ENCODE measurements around the gene GPR137C. TPM values are rescaled to one million over a fixed set of nuclear protein-coding genes. Genes with fewer than 3 reads are reported as not detected.
A peak's percentile ranks its signal among the peaks of the same experiment; 100 is the strongest.

The GPR137C gene
- total RNA-seq, 1 donor from 2014 or later = 1.1 TPM

DNA sequence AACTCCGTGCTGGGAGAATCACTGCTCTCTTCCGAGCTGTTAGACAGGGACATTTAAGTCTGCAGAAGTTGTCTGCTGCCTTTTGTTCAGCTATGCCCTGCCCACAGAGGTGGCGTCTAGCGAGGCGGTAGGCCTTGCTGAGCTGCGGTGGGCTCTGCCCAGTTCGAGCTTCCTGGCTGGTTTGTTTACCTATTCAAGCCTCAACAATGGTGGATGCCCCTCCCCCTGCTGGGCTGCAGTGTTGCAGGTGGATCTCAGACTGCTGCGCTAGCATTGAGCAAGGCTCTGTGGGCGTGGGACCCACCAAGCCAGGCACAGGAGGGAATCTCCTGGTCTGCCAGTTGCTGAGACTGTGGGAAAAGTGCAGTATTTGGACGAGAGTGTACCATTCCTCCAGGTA lies 43.7 kb downstream of the GPR137C start:
- Histone ChIP-seq H3K4me1 (ENCODE audit: insufficient read depth, low read length) (no peaks in the 10 kb centered on the region), H3K9me3 (ENCODE audit: insufficient read depth, low read depth, low read length) (no peaks in the 10 kb centered on the region), H2AFZ (ENCODE audit: low read depth, low read length) (no peak overlapping the region), H3K9ac (ENCODE audit: low read length) (no peak overlapping the region), H3K4me3 (ENCODE audit: insufficient read depth, low read depth, low read length) (no peak overlapping the region), H3K79me2 (ENCODE audit: insufficient read depth, low read length) (no peaks in the 10 kb centered on the region), H4K20me1 (ENCODE audit: insufficient read depth, low read length) (no peaks in the 10 kb centered on the region), H3K4me2 (ENCODE audit: low read length) (no peak overlapping the region), H3K36me3 (ENCODE audit: insufficient read depth, low read length) (no peaks in the 10 kb centered on the region), H3K27ac (ENCODE audit: low read depth, low read length) (no peak overlapping the region), H3K27me3 (ENCODE audit: insufficient read depth, low read length) (no peaks in the 10 kb centered on the region)
- Mint-ChIP-seq H3K36me3 (ENCODE audit: low read depth, unreplicated experiment) (no peaks in the 10 kb centered on the region), H3K27me3 (ENCODE audit: low read depth, unreplicated experiment) (no peaks in the 10 kb centered on the region), H3K4me1 (ENCODE audit: low read depth, unreplicated experiment) (no peaks in the 10 kb centered on the region), H3K4me3 (ENCODE audit: unreplicated experiment) (no peak overlapping the region), H3K27ac (ENCODE audit: unreplicated experiment) (no peak overlapping the region), H3K9me3 (ENCODE audit: unreplicated experiment) (peaks cover 17% of the 10 kb centered on the region)
- TF ChIP-seq EZH2 (IDR thresholded peaks at IDR 0.05; ENCODE audit: insufficient read depth, low read length) = no peak
- TF ChIP-seq, protein P1, sequence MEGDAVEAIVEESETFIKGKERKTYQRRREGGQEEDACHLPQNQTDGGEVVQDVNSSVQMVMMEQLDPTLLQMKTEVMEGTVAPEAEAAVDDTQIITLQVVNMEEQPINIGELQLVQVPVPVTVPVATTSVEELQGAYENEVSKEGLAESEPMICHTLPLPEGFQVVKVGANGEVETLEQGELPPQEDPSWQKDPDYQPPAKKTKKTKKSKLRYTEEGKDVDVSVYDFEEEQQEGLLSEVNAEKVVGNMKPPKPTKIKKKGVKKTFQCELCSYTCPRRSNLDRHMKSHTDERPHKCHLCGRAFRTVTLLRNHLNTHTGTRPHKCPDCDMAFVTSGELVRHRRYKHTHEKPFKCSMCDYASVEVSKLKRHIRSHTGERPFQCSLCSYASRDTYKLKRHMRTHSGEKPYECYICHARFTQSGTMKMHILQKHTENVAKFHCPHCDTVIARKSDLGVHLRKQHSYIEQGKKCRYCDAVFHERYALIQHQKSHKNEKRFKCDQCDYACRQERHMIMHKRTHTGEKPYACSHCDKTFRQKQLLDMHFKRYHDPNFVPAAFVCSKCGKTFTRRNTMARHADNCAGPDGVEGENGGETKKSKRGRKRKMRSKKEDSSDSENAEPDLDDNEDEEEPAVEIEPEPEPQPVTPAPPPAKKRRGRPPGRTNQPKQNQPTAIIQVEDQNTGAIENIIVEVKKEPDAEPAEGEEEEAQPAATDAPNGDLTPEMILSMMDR (IDR thresholded peaks at IDR 0.05; ENCODE audit: insufficient read depth, low read depth, low read length) = no peak
- FAIRE-seq (no peak), DNase-seq (ENCODE audit: low read depth) (no peak)

DNA sequence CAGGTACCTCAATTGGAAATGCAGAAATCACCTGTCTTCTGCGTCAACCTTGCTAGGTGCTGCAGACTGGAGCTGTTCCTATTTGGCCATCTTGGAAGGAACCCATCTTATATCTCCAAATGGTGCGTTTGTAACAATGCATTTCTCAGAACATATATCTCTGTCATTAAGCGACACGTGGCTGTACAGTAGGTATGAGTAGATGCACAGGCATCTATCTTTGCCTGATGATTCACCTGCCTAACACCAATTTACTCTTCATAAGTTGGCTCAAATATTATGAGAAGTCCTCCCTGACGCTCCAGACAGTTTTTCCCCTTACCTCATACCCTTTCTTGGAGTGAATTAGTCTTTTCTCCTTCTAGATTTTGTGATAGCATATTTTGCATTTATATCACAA lies 44.2 kb downstream of the GPR137C start:
- Histone ChIP-seq H3K4me2 (ENCODE audit: low read length) (no peak overlapping the region), H3K27me3 (ENCODE audit: insufficient read depth, low read length) (no peaks in the 10 kb centered on the region), H3K9ac (ENCODE audit: low read length) (no peak overlapping the region), H3K4me3 (ENCODE audit: insufficient read depth, low read depth, low read length) (no peak overlapping the region), H2AFZ (ENCODE audit: low read depth, low read length) (no peak overlapping the region), H3K79me2 (ENCODE audit: insufficient read depth, low read length) (no peaks in the 10 kb centered on the region), H3K27ac (ENCODE audit: low read depth, low read length) (no peak overlapping the region), H3K36me3 (ENCODE audit: insufficient read depth, low read length) (no peaks in the 10 kb centered on the region), H3K9me3 (ENCODE audit: insufficient read depth, low read depth, low read length) (no peaks in the 10 kb centered on the region), H3K4me1 (ENCODE audit: insufficient read depth, low read length) (no peaks in the 10 kb centered on the region), H4K20me1 (ENCODE audit: insufficient read depth, low read length) (no peaks in the 10 kb centered on the region)
- no peak for FAIRE-seq
- no peaks in the 10 kb centered on the region for H3K36me3 Mint-ChIP-seq (ENCODE audit: low read depth, unreplicated experiment)
- H3K4me1 Mint-ChIP-seq (ENCODE audit: low read depth, unreplicated experiment) = no peaks in the 10 kb centered on the region
- H3K27me3 Mint-ChIP-seq (ENCODE audit: low read depth, unreplicated experiment) = no peaks in the 10 kb centered on the region
- no peak overlapping the region for H3K27ac Mint-ChIP-seq (ENCODE audit: unreplicated experiment)
- no peak for TF ChIP-seq EZH2 (IDR thresholded peaks at IDR 0.05; ENCODE audit: insufficient read depth, low read length)
- TF ChIP-seq, protein P1 (IDR thresholded peaks at IDR 0.05; ENCODE audit: insufficient read depth, low read depth, low read length) = no peak
- no peak overlapping the region for H3K4me3 Mint-ChIP-seq (ENCODE audit: unreplicated experiment)
- DNase-seq (ENCODE audit: low read depth) = peak; percentile 13
- peaks cover 17% of the 10 kb centered on the region for H3K9me3 Mint-ChIP-seq (ENCODE audit: unreplicated experiment)

DNA sequence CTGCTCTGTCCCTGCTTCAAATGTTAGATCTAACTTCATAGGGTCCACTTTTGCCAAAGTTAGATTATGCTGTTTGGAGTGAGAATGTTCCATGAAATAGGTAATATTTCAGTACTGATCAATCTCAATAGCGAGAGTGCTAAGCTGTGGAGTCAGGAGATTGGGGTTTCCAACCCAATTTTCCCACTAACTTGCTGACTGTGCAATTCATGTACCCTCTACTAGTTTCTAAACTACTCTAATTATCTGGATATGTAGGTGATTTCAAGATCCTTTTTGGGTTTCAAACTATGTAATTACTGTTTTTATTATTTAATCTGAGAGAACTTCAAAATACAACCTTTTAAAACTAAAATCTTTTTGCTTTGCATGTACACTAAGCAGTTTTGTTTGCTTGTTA lies 45.9 kb downstream of the GPR137C start:
- Histone ChIP-seq H3K27me3 (ENCODE audit: insufficient read depth, low read length) (no peaks in the 10 kb centered on the region), H3K4me1 (ENCODE audit: insufficient read depth, low read length) (no peaks in the 10 kb centered on the region), H3K36me3 (ENCODE audit: insufficient read depth, low read length) (no peaks in the 10 kb centered on the region), H3K4me3 (ENCODE audit: insufficient read depth, low read depth, low read length) (no peak overlapping the region), H3K27ac (ENCODE audit: low read depth, low read length) (no peak overlapping the region), H3K9me3 (ENCODE audit: insufficient read depth, low read depth, low read length) (no peaks in the 10 kb centered on the region), H4K20me1 (ENCODE audit: insufficient read depth, low read length) (no peaks in the 10 kb centered on the region), H2AFZ (ENCODE audit: low read depth, low read length) (no peak overlapping the region), H3K9ac (ENCODE audit: low read length) (no peak overlapping the region), H3K79me2 (ENCODE audit: insufficient read depth, low read length) (no peaks in the 10 kb centered on the region), H3K4me2 (ENCODE audit: low read length) (no peak overlapping the region)
- no peaks in the 10 kb centered on the region for H3K36me3 Mint-ChIP-seq (ENCODE audit: low read depth, unreplicated experiment)
- no peak for FAIRE-seq
- no peaks in the 10 kb centered on the region for H3K27me3 Mint-ChIP-seq (ENCODE audit: low read depth, unreplicated experiment)
- no peak overlapping the region for H3K4me3 Mint-ChIP-seq (ENCODE audit: unreplicated experiment)
- no peak for DNase-seq (ENCODE audit: low read depth)
- H3K4me1 Mint-ChIP-seq (ENCODE audit: low read depth, unreplicated experiment) = no peaks in the 10 kb centered on the region
- H3K9me3 Mint-ChIP-seq (ENCODE audit: unreplicated experiment) = peaks cover 14% of the 10 kb centered on the region
- no peak overlapping the region for H3K27ac Mint-ChIP-seq (ENCODE audit: unreplicated experiment)
- TF ChIP-seq EZH2 (IDR thresholded peaks at IDR 0.05; ENCODE audit: insufficient read depth, low read length) = no peak
- TF ChIP-seq, protein P1 (IDR thresholded peaks at IDR 0.05; ENCODE audit: insufficient read depth, low read depth, low read length) = no peak

Measured in astrocyte (in vitro differentiated cells and primary cell).